Breast epithelium (tissue), 3 donors: ENCODE results near the gene NEDD4.
"Not testable (repeated sequence)": the region's sequence is repeated elsewhere in the genome, so short reads cannot be mapped to it uniquely, and the experiment has no call there.

ENCODE experiments used
- POLR2A ChIP-seq: fragments of 450-650 bp; IDR thresholded peaks from one replicate; pipeline ENCODE4 v1.6.1; 2016; ENCODE audit warnings: antibody characterized with exemption, mild to moderate bottlenecking, moderate library complexity
- POLR2AphosphoS5 ChIP-seq, 3 donors: sonication (generic); formaldehyde crosslinking; IDR thresholded peaks; one replicate each; pipeline ENCODE4 v1.6.1; 2017; ENCODE audit warnings: antibody characterized with exemption in 3 of 3

DNA sequence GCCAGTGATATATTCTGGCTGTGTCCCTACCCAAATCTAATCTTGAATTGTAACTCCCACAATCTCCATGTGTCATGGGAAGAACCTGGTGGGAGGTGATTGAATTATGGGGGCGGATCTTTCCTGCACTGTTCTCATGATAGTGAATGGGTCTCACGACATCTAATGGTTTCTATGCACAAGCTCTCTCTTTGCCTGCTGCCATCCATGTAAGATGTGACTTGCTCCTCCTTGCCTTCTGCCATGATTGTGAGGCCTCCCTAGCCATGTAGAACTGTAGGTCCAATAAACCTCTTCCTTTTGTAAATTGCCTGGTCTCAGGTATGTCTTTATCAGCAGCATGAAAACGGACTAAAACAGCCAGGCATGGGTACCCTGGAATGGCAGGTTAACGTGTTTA lies 150.5 kb downstream of the NEDD4 start:
- not testable (repeated sequence) for TF ChIP-seq POLR2AphosphoS5 (IDR thresholded peaks at IDR 0.05); POLR2A
